H1 (cell line): Measurements from ENCODE around the gene NCOA1. TPM values are rescaled to one million over a fixed set of nuclear protein-coding genes. Genes with fewer than 3 reads are reported as not detected.

ENCODE experiments used
- CHD2 ChIP-seq: IDR thresholded peaks from 2 replicates; pipeline ENCODE4 v1.6.1; 2012; ENCODE audit warnings: low read length, improper control_type of control experiment
- POLR2AphosphoS5 ChIP-seq: IDR thresholded peaks from 2 replicates; pipeline ENCODE4 v1.6.1; 2011; ENCODE audit warnings: low read depth, low read length
- SP4 ChIP-seq: IDR thresholded peaks from 2 replicates; pipeline ENCODE4 v1.6.1; 2012; ENCODE audit warnings: low read length, inconsistent platforms
- TAF7 ChIP-seq: optimal IDR thresholded peaks from 2 replicates; pipeline ENCODE3; 2011; ENCODE audit warnings: low read depth, mild to moderate bottlenecking, inconsistent platforms, low read length, moderate library complexity, borderline replicate concordance
- polyA plus RNA-seq, 7 experiments: library from polyadenylated mRNA; depleted of rRNA in 3 of 7; stranded (reverse) in 5 of 7; unstranded in 2 of 7; fragments of >200 nt in 5 of 7; fragments of 200-250 nt in 2 of 7; gene quantifications; 1 replicate in 5 of 7; 2 replicates in 1 of 7; 4 replicates in 1 of 7; pipeline versions ENCODE4 v1.2.1 to v1.2.3, GENCODE V29; 2011 to 2013; ENCODE audit warnings: missing spikeins in 2 of 7, mixed read lengths in 2 of 7
- total RNA-seq: library from RNA; stranded (reverse); fragmentation: NEBNext Ultra II Directional; extraction: Animal tissue kit (Norgen Biotek cat#: 25700); gene quantifications from 2 replicates; pipeline ENCODE4 v1.2.1, GENCODE V29; 2021
- TF ChIP-seq, protein P1 (sequence below): IDR thresholded peaks from 2 replicates; pipeline ENCODE4 v1.6.1; 2012; ENCODE audit warnings: inconsistent platforms

NCOA1 gene
- total and polyA plus RNA-seq, 2 of the 8 experiments (the other 6 are each of a cell fraction or from before 2014, with no cell fraction given) = 12.8 to 17.9 TPM

- TF ChIP-seq CHD2 = no peak
- TF ChIP-seq SP4 = no peak
- TF ChIP-seq, protein P1, sequence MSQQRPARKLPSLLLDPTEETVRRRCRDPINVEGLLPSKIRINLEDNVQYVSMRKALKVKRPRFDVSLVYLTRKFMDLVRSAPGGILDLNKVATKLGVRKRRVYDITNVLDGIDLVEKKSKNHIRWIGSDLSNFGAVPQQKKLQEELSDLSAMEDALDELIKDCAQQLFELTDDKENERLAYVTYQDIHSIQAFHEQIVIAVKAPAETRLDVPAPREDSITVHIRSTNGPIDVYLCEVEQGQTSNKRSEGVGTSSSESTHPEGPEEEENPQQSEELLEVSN = no peak
- TF ChIP-seq POLR2AphosphoS5 = no peak
- no peak for TF ChIP-seq TAF7
Observed at GRCh38 chr2:24816884-24817283, 325.8 kb downstream of the NCOA1 start (continued).
